22Rv1 (cell line): Measurements from ENCODE around the gene TAOK2.

Source experiments
- ZFX ChIP-seq: fragments of 450-650 bp; IDR thresholded peaks from 2 replicates; pipeline ENCODE4 v1.6.1; 2017; ENCODE audit warnings: antibody characterized with exemption, borderline replicate concordance
- TF ChIP-seq, protein P1 (sequence below): fragments of 450-650 bp; IDR thresholded peaks from 2 replicates; pipeline ENCODE4 v1.5.1; 2017; ENCODE audit warnings: mild to moderate bottlenecking

- TF ChIP-seq, protein P1, sequence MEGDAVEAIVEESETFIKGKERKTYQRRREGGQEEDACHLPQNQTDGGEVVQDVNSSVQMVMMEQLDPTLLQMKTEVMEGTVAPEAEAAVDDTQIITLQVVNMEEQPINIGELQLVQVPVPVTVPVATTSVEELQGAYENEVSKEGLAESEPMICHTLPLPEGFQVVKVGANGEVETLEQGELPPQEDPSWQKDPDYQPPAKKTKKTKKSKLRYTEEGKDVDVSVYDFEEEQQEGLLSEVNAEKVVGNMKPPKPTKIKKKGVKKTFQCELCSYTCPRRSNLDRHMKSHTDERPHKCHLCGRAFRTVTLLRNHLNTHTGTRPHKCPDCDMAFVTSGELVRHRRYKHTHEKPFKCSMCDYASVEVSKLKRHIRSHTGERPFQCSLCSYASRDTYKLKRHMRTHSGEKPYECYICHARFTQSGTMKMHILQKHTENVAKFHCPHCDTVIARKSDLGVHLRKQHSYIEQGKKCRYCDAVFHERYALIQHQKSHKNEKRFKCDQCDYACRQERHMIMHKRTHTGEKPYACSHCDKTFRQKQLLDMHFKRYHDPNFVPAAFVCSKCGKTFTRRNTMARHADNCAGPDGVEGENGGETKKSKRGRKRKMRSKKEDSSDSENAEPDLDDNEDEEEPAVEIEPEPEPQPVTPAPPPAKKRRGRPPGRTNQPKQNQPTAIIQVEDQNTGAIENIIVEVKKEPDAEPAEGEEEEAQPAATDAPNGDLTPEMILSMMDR, result no peak
- TF ChIP-seq ZFX, result no peak
These were observed 49.9 kb downstream of the TAOK2 start for GRCh38 chr16:30023586-30023985.
